Osteoblast (primary cell): ENCODE measurements around the gene ADCYAP1R1. TPM values are rescaled to one million over a fixed set of nuclear protein-coding genes. Genes with fewer than 3 reads are reported as not detected.
"Not testable (repeated sequence)": the region's sequence is repeated elsewhere in the genome, so short reads cannot be mapped to it uniquely, and the experiment has no call there.

Source experiments
- DNase-seq: peaks from one replicate; pipeline ENCODE4 v3.0.0; 2011; ENCODE audit warnings: low spot score, mixed read lengths; ENCODE audit not compliant: insufficient read length; ENCODE audit errors: missing footprints
- H2AFZ ChIP-seq: 2 replicates; pipeline ENCODE4 v1.6.0; 2011; ENCODE audit warnings: mild to moderate bottlenecking, low read length
- H3K27ac ChIP-seq: 2 replicates; pipeline ENCODE4 v1.5.1; 2011; ENCODE audit warnings: mild to moderate bottlenecking, low read depth, low read length, moderate library complexity
- H3K27me3 ChIP-seq: 2 replicates; pipeline ENCODE4 v1.6.0; 2012; ENCODE audit warnings: mild to moderate bottlenecking, control low read depth, inconsistent platforms, low read length, moderate library complexity; ENCODE audit not compliant: insufficient read depth
- H3K36me3 ChIP-seq: 2 replicates; pipeline ENCODE4 v1.5.1; 2011; ENCODE audit warnings: mild to moderate bottlenecking, low read length, control low read depth, moderate library complexity; ENCODE audit not compliant: insufficient read depth
- H3K4me1 ChIP-seq: 2 replicates; pipeline ENCODE4 v1.5.1; 2011; ENCODE audit warnings: mild to moderate bottlenecking, low read length, control low read depth, moderate library complexity; ENCODE audit not compliant: insufficient read depth
- H3K4me2 ChIP-seq: 2 replicates; pipeline ENCODE4 v1.6.0; 2011; ENCODE audit warnings: mild to moderate bottlenecking, low read length; ENCODE audit not compliant: insufficient read depth
- H3K4me3 ChIP-seq: fragments of 200-600 bp; sonication (generic); 3 replicates; pipeline ENCODE4 v1.5.1; 2012; ENCODE audit warnings: mild to moderate bottlenecking, low read length, inconsistent platforms; ENCODE audit not compliant: insufficient read depth
- H3K79me2 ChIP-seq: 2 replicates; pipeline ENCODE4 v1.6.0; 2012; ENCODE audit warnings: mild to moderate bottlenecking, low read length, control low read depth, inconsistent platforms; ENCODE audit not compliant: insufficient read depth
- H3K9me3 ChIP-seq: 2 replicates; pipeline ENCODE4 v1.5.1; 2011; ENCODE audit warnings: low read depth, low read length, control low read depth
- H4K20me1 ChIP-seq: 2 replicates; pipeline ENCODE4 v1.6.0; 2012; ENCODE audit warnings: mild to moderate bottlenecking, low read length, control low read depth; ENCODE audit not compliant: insufficient read depth
- total RNA-seq: library from RNA; depleted of rRNA; stranded (reverse); fragments of >200 nt; gene quantifications from 2 replicates; pipeline ENCODE4 v1.2.3, GENCODE V29; 2012
- TF ChIP-seq, protein P1 (sequence below): IDR thresholded peaks from 2 replicates; pipeline ENCODE4 v1.5.1; 2011; ENCODE audit warnings: mild to moderate bottlenecking, low read depth, low read length, moderate library complexity; ENCODE audit errors: extremely low read depth

ADCYAP1R1 gene
- total RNA-seq, 1 donor, result not detected

DNA sequence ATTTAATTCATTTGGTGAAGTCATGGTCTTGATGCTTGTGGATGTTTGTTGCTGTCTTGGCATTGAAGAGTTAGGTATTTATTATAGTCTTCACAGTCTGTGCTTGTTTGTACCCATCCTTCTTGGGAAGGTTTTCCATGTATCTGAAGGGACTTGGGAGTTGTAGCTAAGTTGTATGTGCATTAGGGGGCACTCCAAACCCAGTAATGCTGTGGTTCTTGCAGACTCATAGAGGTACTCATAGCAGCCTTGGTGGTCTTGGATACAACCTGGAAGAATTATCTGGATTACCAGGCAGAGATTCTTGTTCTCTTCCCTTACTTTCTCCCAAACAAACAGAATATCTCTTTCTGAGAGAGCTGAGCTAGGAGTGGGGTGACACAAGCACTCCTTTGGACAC lies 93.2 kb downstream of the ADCYAP1R1 start:
- no peak overlapping the region for H3K27ac ChIP-seq
- no peaks in the 10 kb centered on the region for H3K9me3 ChIP-seq
- no peak overlapping the region for H2AFZ ChIP-seq
- no peaks in the 10 kb centered on the region for H3K36me3 ChIP-seq
- H3K4me2 ChIP-seq, result no peak overlapping the region
- no peak for DNase-seq
- H3K79me2 ChIP-seq, result no peaks in the 10 kb centered on the region
- no peak overlapping the region for H3K4me3 ChIP-seq
- no peaks in the 10 kb centered on the region for H3K27me3 ChIP-seq
- no peaks in the 10 kb centered on the region for H4K20me1 ChIP-seq
- TF ChIP-seq, protein P1, sequence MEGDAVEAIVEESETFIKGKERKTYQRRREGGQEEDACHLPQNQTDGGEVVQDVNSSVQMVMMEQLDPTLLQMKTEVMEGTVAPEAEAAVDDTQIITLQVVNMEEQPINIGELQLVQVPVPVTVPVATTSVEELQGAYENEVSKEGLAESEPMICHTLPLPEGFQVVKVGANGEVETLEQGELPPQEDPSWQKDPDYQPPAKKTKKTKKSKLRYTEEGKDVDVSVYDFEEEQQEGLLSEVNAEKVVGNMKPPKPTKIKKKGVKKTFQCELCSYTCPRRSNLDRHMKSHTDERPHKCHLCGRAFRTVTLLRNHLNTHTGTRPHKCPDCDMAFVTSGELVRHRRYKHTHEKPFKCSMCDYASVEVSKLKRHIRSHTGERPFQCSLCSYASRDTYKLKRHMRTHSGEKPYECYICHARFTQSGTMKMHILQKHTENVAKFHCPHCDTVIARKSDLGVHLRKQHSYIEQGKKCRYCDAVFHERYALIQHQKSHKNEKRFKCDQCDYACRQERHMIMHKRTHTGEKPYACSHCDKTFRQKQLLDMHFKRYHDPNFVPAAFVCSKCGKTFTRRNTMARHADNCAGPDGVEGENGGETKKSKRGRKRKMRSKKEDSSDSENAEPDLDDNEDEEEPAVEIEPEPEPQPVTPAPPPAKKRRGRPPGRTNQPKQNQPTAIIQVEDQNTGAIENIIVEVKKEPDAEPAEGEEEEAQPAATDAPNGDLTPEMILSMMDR, result no peak
- H3K4me1 ChIP-seq, result no peaks in the 10 kb centered on the region

DNA sequence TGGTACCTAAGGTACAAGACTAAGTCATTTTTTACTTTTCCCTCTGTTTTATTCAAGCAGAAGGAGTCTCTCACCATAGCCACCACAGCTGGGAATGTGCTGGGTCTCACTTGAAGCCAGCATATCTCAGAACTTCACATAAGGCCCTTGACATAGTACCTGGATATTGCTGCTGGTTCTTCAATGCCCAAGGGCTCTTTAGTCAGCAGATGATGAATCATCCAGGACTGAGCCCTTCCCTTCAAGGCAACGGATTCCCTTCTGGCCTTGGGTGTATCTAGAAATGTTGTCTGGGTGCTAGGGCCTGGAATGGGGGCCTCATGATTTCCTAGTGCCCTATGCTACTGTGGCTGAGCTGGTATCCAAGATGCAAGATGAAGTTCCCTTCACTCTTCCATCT lies 93.9 kb downstream of the ADCYAP1R1 start:
- Histone ChIP-seq H3K9me3 (no peaks in the 10 kb centered on the region), H3K4me3 (no peak overlapping the region), H3K27ac (no peak overlapping the region), H3K27me3 (no peaks in the 10 kb centered on the region), H3K4me2 (no peak overlapping the region), H3K4me1 (no peaks in the 10 kb centered on the region), H3K36me3 (no peaks in the 10 kb centered on the region), H4K20me1 (no peaks in the 10 kb centered on the region), H3K79me2 (no peaks in the 10 kb centered on the region), H2AFZ (no peak overlapping the region)
- DNase-seq, result no peak
- TF ChIP-seq, protein P1, result no peak

DNA sequence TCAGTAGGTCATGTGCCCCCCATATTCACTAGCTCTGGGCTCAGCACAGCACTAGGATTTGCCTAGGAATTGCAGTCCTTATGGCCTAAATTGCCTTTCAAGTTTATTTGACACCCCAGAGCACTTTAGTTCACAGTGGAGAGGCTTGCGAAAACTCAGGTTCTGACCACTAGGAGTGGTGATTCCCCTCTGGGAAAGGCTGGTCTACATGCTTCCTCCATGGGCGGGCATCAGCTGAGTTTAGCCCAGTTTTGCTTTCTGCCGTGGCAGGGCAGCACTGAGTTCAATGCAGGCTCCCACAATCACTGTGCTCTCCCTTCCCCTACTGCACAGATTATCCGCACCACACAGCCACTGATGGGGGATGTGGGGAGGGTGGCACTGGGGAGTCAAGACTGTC lies 94.4 kb downstream of the ADCYAP1R1 start:
- no peaks in the 10 kb centered on the region for H3K27me3 ChIP-seq
- H3K4me2 ChIP-seq, result no peak overlapping the region
- no peak overlapping the region for H2AFZ ChIP-seq
- H3K9me3 ChIP-seq, result no peaks in the 10 kb centered on the region
- no peaks in the 10 kb centered on the region for H3K79me2 ChIP-seq
- no peaks in the 10 kb centered on the region for H3K4me1 ChIP-seq
- H3K27ac ChIP-seq, result no peak overlapping the region
- H3K4me3 ChIP-seq, result no peak overlapping the region
- TF ChIP-seq, protein P1, result no peak
- no peaks in the 10 kb centered on the region for H4K20me1 ChIP-seq
- DNase-seq, result no peak
- no peaks in the 10 kb centered on the region for H3K36me3 ChIP-seq

DNA sequence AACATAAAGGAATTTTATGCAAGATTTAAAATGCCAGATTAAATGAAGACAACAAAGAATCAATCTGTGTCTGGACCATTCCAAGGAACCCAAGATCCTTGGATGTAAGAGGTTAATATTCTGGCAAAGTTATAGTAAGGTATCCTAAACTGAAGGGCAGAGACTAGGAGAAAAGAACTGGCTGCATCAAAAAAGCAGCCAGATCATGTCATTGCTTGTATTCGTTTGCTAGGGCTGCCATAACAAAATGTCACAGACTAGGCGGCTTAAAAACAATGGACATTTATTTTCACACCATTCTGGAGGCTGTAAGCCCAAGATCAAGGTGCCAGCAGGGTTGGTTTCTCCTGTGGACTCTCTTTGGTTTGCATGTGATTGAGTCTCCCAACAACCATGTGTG lies 99.7 kb downstream of the ADCYAP1R1 start:
- no peak for DNase-seq
- no peaks in the 10 kb centered on the region for H3K36me3 ChIP-seq
- no peaks in the 10 kb centered on the region for H3K79me2 ChIP-seq
- H3K4me1 ChIP-seq, result no peaks in the 10 kb centered on the region
- no peak overlapping the region for H3K4me3 ChIP-seq
- no peaks in the 10 kb centered on the region for H3K9me3 ChIP-seq
- no peaks in the 10 kb centered on the region for H3K27me3 ChIP-seq
- TF ChIP-seq, protein P1, result no peak
- no peaks in the 10 kb centered on the region for H4K20me1 ChIP-seq
- H3K27ac ChIP-seq, result no peak overlapping the region
- no peak overlapping the region for H2AFZ ChIP-seq
- H3K4me2 ChIP-seq, result no peak overlapping the region

DNA sequence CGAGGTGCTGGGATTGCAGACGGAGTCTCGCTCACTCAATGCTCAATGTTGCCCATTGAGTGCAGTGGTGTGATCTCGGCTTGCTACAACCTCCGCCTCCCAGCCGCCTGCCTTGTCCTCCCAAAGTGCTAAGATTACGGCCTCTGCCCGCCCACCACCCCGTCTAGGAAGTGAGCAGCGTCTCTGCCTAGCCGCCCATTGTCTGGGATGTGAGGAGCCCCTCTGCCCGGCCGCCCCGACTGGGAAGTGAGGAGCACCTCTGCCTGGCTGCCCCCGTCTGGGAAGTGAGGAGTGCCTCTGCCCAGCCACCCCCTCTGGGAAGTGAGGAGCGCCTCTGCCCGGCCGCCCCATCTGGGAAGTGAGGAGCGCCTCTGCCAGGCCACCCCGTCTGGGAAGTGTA lies 101.2 kb downstream of the ADCYAP1R1 start:
- not testable (repeated sequence) for H3K27me3 ChIP-seq, H4K20me1 ChIP-seq, H3K4me2 ChIP-seq, H3K4me1 ChIP-seq, H2AFZ ChIP-seq, H3K79me2 ChIP-seq, H3K4me3 ChIP-seq, H3K9me3 ChIP-seq, DNase-seq, H3K27ac ChIP-seq, H3K36me3 ChIP-seq
